Neural cell (in vitro differentiated cells): ENCODE measurements around the gene TMEM237.

Source experiments
- CTCF ChIP-seq: fragments of 450-650 bp; IDR thresholded peaks from 2 replicates; pipeline ENCODE4 v1.5.1; 2014; ENCODE audit warnings: antibody characterized with exemption, mild to moderate bottlenecking, moderate library complexity; ENCODE audit not compliant: poor library complexity, severe bottlenecking
- POLR2AphosphoS5 ChIP-seq: IDR thresholded peaks from 2 replicates; pipeline ENCODE4 v1.6.1; 2012

GRCh38 chr2:201643216-201643890 lies at the start of gene TMEM237:
- TF ChIP-seq POLR2AphosphoS5 (no peak), CTCF (no peak)
